ENCODE measurements around the gene PRKCA. TPM values are rescaled to one million over a fixed set of nuclear protein-coding genes. Genes with fewer than 3 reads are reported as not detected.
A peak's percentile ranks its signal among the peaks of the same experiment; 100 is the strongest.

The PRKCA gene
- total RNA-seq, 4 donors from 2014 or later: 24.5 to 61.9 (median 40.8) TPM

GRCh38 chr17:66638707-66639479 is 336.5 kb downstream of the PRKCA start:
- intact Hi-C loops (cut with DNase I): no loop called here

DNA sequence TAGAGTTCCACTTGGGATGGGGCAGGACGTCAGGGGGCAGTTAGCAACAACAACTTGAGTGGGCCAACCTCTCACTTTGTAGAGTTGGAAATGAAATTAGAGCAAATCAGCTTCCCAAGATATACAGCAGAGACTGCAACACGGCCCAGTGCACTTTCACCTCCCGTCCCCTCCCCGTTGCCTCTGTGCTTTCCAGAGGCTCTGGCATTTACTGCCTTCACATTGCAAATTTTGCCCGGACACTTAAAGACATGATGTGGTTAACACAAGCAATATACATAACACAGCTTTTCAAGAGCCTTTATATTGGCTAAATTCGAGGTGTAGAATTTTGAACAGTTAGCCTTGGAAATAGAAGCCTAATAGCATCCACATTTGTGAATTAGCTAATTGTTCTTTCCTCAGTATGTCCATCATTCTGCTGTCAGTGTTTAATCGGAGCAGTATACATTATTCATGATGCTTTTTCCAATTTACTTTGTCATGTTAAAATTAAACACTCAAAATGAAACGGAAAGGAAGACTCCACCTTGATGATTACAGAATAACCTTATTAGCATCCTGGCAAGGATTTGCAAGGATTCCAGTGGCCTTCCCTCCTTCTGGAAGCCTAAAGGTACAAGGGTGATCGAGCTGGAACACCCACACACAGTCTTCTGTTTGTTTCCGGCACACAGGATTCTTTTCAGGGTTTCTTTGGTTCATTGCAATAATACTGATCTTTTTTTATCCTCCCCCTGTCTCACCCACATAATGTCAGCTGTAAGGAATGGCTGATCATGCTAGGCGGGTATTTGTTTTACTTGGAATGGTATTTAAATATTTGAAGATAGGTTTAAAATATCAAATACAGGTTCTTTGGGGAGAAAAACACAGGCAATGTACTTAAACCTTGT is 341.6 kb downstream of the PRKCA start:
- no peak for DNase-seq (ENCODE audit: extremely low spot score)
- H3K9me3 ChIP-seq: no peaks in the 10 kb centered on the region
- H3K27me3 ChIP-seq: no peaks in the 10 kb centered on the region
- intact Hi-C loops (cut with DNase I): no loop called here
- H3K4me1 ChIP-seq: peaks cover 0 to 14% (median 13%) of the 10 kb centered on the region in 4 donors
- no peak overlapping the region for H3K4me3 ChIP-seq
- WGBS: 64% methylated on average over 11 of the region's 11 CpGs
- H3K27ac ChIP-seq (replicated peaks in 1 of 4): peak overlapping the region in 3 of 4 donors; percentile 7 to 24 (median 10)
- peaks cover 0 to 41% (median 18%) of the 10 kb centered on the region in 4 donors for H3K36me3 ChIP-seq
- TF ChIP-seq, protein P1, sequence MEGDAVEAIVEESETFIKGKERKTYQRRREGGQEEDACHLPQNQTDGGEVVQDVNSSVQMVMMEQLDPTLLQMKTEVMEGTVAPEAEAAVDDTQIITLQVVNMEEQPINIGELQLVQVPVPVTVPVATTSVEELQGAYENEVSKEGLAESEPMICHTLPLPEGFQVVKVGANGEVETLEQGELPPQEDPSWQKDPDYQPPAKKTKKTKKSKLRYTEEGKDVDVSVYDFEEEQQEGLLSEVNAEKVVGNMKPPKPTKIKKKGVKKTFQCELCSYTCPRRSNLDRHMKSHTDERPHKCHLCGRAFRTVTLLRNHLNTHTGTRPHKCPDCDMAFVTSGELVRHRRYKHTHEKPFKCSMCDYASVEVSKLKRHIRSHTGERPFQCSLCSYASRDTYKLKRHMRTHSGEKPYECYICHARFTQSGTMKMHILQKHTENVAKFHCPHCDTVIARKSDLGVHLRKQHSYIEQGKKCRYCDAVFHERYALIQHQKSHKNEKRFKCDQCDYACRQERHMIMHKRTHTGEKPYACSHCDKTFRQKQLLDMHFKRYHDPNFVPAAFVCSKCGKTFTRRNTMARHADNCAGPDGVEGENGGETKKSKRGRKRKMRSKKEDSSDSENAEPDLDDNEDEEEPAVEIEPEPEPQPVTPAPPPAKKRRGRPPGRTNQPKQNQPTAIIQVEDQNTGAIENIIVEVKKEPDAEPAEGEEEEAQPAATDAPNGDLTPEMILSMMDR (IDR thresholded peaks at IDR 0.05): no peak
- no peak for TF ChIP-seq POLR2AphosphoS5 (IDR thresholded peaks at IDR 0.05)
- no peak for TF ChIP-seq EP300 (IDR thresholded peaks at IDR 0.05)
- TF ChIP-seq POLR2A (IDR thresholded peaks at IDR 0.05; ENCODE audit: low read depth): no peak

More at GRCh38 chr17:66638707-66639479, 336.5 kb downstream of the PRKCA start:
- H3K4me3 ChIP-seq: no peak overlapping the region
- peaks cover 0 to 22% (median 16%) of the 10 kb centered on the region in 4 donors for H3K4me1 ChIP-seq
- H3K9me3 ChIP-seq: no peaks in the 10 kb centered on the region
- 94% methylated on average over 9 of the region's 9 CpGs for WGBS
- no peak overlapping the region for H3K27ac ChIP-seq (replicated peaks in 1 of 4)
- no peak for DNase-seq (ENCODE audit: extremely low spot score)
- H3K27me3 ChIP-seq: no peaks in the 10 kb centered on the region
- no peak for TF ChIP-seq POLR2AphosphoS5 (IDR thresholded peaks at IDR 0.05)
- no peak for TF ChIP-seq POLR2A (IDR thresholded peaks at IDR 0.05; ENCODE audit: low read depth)
- TF ChIP-seq, protein P1 (IDR thresholded peaks at IDR 0.05): no peak
- TF ChIP-seq EP300 (IDR thresholded peaks at IDR 0.05): no peak
- H3K36me3 ChIP-seq: peaks cover 0 to 16% (median 8%) of the 10 kb centered on the region in 4 donors

- TF ChIP-seq POLR2AphosphoS5 (IDR thresholded peaks at IDR 0.05) (no peak), POLR2A (IDR thresholded peaks at IDR 0.05; ENCODE audit: low read depth) (no peak), EP300 (IDR thresholded peaks at IDR 0.05) (no peak)
- TF ChIP-seq, protein P1 (IDR thresholded peaks at IDR 0.05): no peak
- Histone ChIP-seq H3K27me3 (no peaks in the 10 kb centered on the region), H3K36me3 (peaks cover 0 to 41% (median 18%) of the 10 kb centered on the region in 4 donors), H3K27ac (replicated peaks in 1 of 4) (no peak overlapping the region), H3K9me3 (no peaks in the 10 kb centered on the region), H3K4me3 (no peak overlapping the region), H3K4me1 (peaks cover 0 to 14% (median 13%) of the 10 kb centered on the region in 4 donors)
- intact Hi-C loops (cut with DNase I): no loop called here
- WGBS: 99% methylated on average over 10 of the region's 10 CpGs
- no peak for DNase-seq (ENCODE audit: extremely low spot score)
These were observed 342.8 kb downstream of the PRKCA start for GRCh38 chr17:66645259-66645658.

DNA sequence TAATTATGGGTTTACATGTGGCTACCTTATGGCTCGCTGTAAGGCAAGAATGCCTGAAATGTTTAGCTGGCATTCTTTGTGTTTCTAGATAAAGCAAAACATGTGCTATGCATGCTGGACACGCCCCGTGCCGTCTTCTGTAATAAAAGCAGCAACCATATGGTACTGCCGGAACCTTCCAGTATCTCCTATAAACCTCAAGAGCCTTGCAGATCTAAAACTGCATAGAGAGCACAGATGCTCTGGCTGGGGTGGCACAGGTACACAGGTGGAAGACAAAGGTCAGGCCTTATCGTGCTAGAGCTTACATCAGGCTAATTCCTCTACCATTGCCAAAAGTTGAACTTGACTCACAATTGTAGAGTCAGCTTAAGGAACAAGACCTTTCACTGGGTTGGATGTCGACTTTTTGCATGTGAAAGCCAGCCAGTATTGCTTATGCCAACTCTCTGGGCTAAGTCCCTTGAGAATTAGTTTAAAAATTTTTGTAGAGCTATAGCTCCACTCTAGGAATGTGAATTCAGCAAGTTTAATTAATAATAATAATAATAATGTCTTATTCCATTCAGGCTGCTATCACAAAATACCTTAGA is 345.1 kb downstream of the PRKCA start:
- H3K4me3 ChIP-seq: no peak overlapping the region
- H3K4me1 ChIP-seq: peaks cover 0 to 14% (median 13%) of the 10 kb centered on the region in 4 donors
- intact Hi-C loops (cut with DNase I): no loop called here
- peaks cover 0 to 26% (median 10%) of the 10 kb centered on the region in 4 donors for H3K36me3 ChIP-seq
- WGBS: 91% methylated on average over 7 of the region's 7 CpGs
- no peak overlapping the region for H3K27ac ChIP-seq (replicated peaks in 1 of 4)
- H3K27me3 ChIP-seq: no peaks in the 10 kb centered on the region
- DNase-seq (ENCODE audit: extremely low spot score): no peak
- no peak for TF ChIP-seq POLR2A (IDR thresholded peaks at IDR 0.05; ENCODE audit: low read depth)
- TF ChIP-seq, protein P1 (IDR thresholded peaks at IDR 0.05): no peak
- no peak for TF ChIP-seq EP300 (IDR thresholded peaks at IDR 0.05)
- TF ChIP-seq POLR2AphosphoS5 (IDR thresholded peaks at IDR 0.05): no peak
- no peaks in the 10 kb centered on the region for H3K9me3 ChIP-seq
